Progenitor cell of endocrine pancreas (in vitro differentiated cells): ENCODE results near the gene STARD13. TPM values are rescaled to one million over a fixed set of nuclear protein-coding genes. Genes with fewer than 3 reads are reported as not detected.

Experiments used
- DNase-seq: peaks from one replicate; pipeline ENCODE4 v3.0.0; 2021; ENCODE audit warnings: low spot score; ENCODE audit not compliant: unreplicated experiment
- H3K27ac Mint-ChIP-seq: 2 replicates; pipeline ENCODE4 v1.8.0; 2021; ENCODE audit warnings: mild to moderate bottlenecking, moderate library complexity, mixed read lengths
- H3K27me3 Mint-ChIP-seq: 2 replicates; pipeline ENCODE4 v1.8.0; 2021; ENCODE audit warnings: mixed read lengths
- H3K36me3 Mint-ChIP-seq: 2 replicates; pipeline ENCODE4 v1.8.0; 2022; ENCODE audit warnings: mixed read lengths; ENCODE audit not compliant: insufficient read depth
- H3K4me1 Mint-ChIP-seq: 2 replicates; pipeline ENCODE4 v1.8.0; 2021; ENCODE audit warnings: low read depth, mixed read lengths
- H3K4me3 Mint-ChIP-seq: 2 replicates; pipeline ENCODE4 v1.8.0; 2021; ENCODE audit warnings: low read depth, mild to moderate bottlenecking, moderate library complexity, mixed read lengths
- H3K9me3 Mint-ChIP-seq: 2 replicates; pipeline ENCODE4 v1.8.0; 2021; ENCODE audit warnings: low read depth, mixed read lengths
- CTCF ChIP-seq: fragments of 200-600 bp; sonication (generic); IDR thresholded peaks from one replicate; pipeline ENCODE4 v1.5.0; 2021; ENCODE audit warnings: antibody characterized with exemption, mild to moderate bottlenecking; ENCODE audit not compliant: unreplicated experiment
- total RNA-seq: library from RNA; stranded (reverse); gene quantifications from 2 replicates; pipeline ENCODE4 v1.2.1, GENCODE V29; 2021

Gene STARD13
- total RNA-seq, 1 donor from 2014 or later: 11.7 TPM

- DNase-seq: no peak
- no peak for TF ChIP-seq CTCF
- Mint-ChIP-seq H3K27me3 (no peaks in the 10 kb centered on the region), H3K4me3 (no peak overlapping the region), H3K36me3 (peaks cover 6% of the 10 kb centered on the region), H3K4me1 (peaks cover 16% of the 10 kb centered on the region), H3K27ac (no peak overlapping the region), H3K9me3 (peaks cover 10% of the 10 kb centered on the region)
These were observed 57.5 kb downstream of the STARD13 start for GRCh38 chr13:33227927-33228647.

DNA sequence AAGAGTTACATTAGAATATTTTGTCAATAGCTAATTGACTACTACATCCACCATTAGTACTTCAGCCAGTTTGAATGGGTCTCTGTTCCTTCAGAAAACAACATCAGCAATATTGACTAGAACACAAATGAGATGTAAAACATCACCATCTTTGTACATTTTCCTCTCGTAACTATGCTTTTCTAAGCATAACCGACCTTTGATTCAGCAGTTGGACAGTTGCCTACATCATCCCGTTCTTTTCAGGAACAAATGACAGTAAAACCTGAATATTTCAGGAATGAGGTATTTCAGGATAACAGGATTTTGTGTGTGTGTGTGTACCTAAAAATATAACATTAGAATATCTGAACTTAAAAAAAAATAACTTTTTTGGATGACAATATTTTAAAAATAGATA is 60.9 kb downstream of the STARD13 start:
- H3K36me3 Mint-ChIP-seq: peaks cover 1% of the 10 kb centered on the region
- no peak for DNase-seq
- H3K4me3 Mint-ChIP-seq: no peak overlapping the region
- peaks cover 4% of the 10 kb centered on the region for H3K9me3 Mint-ChIP-seq
- H3K27ac Mint-ChIP-seq: no peak overlapping the region
- no peak for TF ChIP-seq CTCF
- H3K27me3 Mint-ChIP-seq: no peaks in the 10 kb centered on the region
- peaks cover 14% of the 10 kb centered on the region for H3K4me1 Mint-ChIP-seq

DNA sequence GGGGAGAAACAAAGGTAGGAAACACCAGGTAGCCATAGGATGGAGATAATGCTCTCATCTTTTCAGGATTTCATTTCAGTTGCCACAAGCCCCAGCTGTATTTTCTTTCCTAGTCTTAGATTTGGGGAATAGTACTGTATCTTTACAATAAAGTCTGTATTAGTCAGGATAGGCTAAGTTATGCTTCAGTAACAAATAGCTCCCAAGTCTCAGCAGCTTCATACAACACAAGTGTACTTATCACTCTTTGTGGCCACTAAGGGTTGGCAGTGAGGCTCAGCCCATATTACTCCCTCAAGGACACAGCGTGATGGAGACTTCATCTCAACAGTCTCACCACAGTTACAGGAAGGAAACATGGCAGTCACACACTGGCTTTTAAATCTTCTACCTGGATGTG is 61.4 kb downstream of the STARD13 start:
- peaks cover 4% of the 10 kb centered on the region for H3K9me3 Mint-ChIP-seq
- H3K27ac Mint-ChIP-seq: no peak overlapping the region
- no peak for TF ChIP-seq CTCF

DNA sequence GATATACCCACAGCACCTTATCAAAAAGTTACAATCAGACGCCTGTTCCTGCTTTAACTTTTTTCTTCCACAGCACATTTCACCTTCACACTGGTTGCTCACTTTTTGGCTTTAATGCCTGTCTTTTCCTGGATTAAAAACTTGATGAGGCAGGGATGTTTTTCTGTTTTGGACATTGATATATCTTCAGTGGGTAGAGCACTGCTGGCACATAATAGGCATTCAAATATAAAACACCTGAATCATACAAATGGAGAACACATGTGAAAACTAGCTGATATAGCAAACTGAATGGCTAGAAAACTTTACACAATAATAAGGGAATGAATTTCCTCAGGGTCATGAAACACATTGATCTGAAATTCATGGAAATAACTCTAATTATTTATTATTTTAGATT is 65.6 kb downstream of the STARD13 start:
- Mint-ChIP-seq H3K4me3 (no peak overlapping the region), H3K4me1 (peaks cover 6% of the 10 kb centered on the region), H3K9me3 (peaks cover 4% of the 10 kb centered on the region), H3K27me3 (no peaks in the 10 kb centered on the region), H3K27ac (no peak overlapping the region), H3K36me3 (peaks cover 1% of the 10 kb centered on the region)
- TF ChIP-seq CTCF: no peak
- no peak for DNase-seq

More for the DNA sequence above, 61.4 kb downstream of the STARD13 start:
- peaks cover 9% of the 10 kb centered on the region for H3K4me1 Mint-ChIP-seq
- H3K4me3 Mint-ChIP-seq: no peak overlapping the region
- DNase-seq: no peak
- H3K36me3 Mint-ChIP-seq: peaks cover 1% of the 10 kb centered on the region
- no peaks in the 10 kb centered on the region for H3K27me3 Mint-ChIP-seq

DNA sequence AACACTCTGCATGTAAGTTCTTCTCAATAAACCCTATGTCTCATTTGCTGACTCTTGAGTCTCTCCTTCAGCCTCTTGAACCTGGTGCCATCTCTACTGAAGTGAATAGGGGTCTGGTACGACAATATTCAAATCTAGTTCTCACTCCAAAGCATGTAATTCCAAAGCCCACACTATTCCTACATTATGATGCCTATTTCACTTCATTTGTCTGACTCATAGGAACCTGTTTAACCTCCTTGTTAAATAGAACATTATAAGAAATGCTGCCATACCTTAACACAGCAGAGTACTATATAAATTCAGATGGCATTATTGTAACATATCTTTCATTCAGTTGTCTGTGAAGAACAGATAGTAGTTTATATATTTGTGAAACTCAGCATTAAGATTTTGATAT is 67.1 kb downstream of the STARD13 start:
- DNase-seq: no peak
- no peaks in the 10 kb centered on the region for H3K36me3 Mint-ChIP-seq
- no peak for TF ChIP-seq CTCF
- H3K4me1 Mint-ChIP-seq: peaks cover 19% of the 10 kb centered on the region
- no peaks in the 10 kb centered on the region for H3K9me3 Mint-ChIP-seq
- H3K27ac Mint-ChIP-seq: no peak overlapping the region
- H3K4me3 Mint-ChIP-seq: no peak overlapping the region
- H3K27me3 Mint-ChIP-seq: no peaks in the 10 kb centered on the region
